HUES48 (cell line): ENCODE measurements around the gene WDR59.

Source experiments
- H3K27ac ChIP-seq: one replicate; pipeline ENCODE4 v1.7.0; 2013; ENCODE audit warnings: low read depth, low read length, inconsistent platforms
- H3K27me3 ChIP-seq: 2 replicates; pipeline ENCODE4 v1.6.1; 2013; ENCODE audit warnings: mild to moderate bottlenecking, low read length; ENCODE audit not compliant: control insufficient read depth, insufficient read depth
- H3K36me3 ChIP-seq: 2 replicates; pipeline ENCODE4 v1.6.1; 2013; ENCODE audit warnings: low read length; ENCODE audit not compliant: control insufficient read depth, insufficient read depth
- H3K4me1 ChIP-seq: 2 replicates; pipeline ENCODE4 v1.6.1; 2013; ENCODE audit warnings: mild to moderate bottlenecking, low read length; ENCODE audit not compliant: control insufficient read depth, insufficient read depth
- H3K4me3 ChIP-seq: 2 replicates; pipeline ENCODE4 v1.5.1; 2013; ENCODE audit warnings: mild to moderate bottlenecking, low read depth, low read length
- H3K9ac ChIP-seq: 2 replicates; pipeline ENCODE4 v1.6.1; 2013; ENCODE audit warnings: mild to moderate bottlenecking, low read depth, low read length, moderate library complexity
- H3K9me3 ChIP-seq: 2 replicates; pipeline ENCODE4 v1.6.1; 2013; ENCODE audit warnings: low read length; ENCODE audit not compliant: control insufficient read depth, insufficient read depth

Gene WDR59

DNA sequence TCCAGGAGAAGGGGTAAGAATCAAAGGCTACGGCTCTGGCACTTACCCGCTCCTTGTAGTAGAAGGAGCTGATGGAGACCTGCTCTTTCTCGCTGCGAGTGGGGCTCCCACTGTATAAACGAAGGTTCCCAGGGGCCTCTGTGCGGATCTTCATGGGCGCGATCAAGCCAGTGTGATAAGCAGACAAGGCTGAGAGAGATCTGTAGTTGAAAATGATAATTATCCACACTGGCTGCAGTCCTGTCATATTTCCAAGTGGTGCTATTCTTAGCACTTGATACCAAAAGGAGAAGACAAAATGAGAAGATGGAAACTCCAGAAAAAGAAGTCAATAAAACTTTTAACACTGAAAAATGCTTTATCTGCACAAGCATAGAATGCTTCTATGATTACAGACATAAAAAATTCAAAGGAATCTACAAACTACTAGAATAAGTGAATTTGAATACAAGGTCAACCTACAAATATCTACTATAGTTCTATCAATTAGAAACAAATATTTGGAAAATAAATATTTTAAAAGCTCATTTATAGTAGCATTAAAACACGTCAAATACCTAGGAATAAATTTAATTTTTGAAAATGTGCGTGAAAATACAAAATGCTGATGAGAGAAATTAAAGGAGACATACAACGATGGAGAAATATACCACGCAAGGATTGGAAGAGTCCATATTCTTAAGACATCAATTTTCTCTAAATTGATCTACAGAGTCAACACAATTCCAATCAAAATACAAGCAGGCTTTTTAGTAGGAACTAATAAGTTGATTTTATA is 80.8 kb downstream of the WDR59 start:
- H3K9ac ChIP-seq, result no peak overlapping the region
- no peaks in the 10 kb centered on the region for H3K9me3 ChIP-seq
- H3K36me3 ChIP-seq, result peaks cover 75% of the 10 kb centered on the region
- H3K27me3 ChIP-seq, result no peaks in the 10 kb centered on the region
- H3K4me1 ChIP-seq, result no peaks in the 10 kb centered on the region
- no peak overlapping the region for H3K27ac ChIP-seq
- no peak overlapping the region for H3K4me3 ChIP-seq

- Histone ChIP-seq H3K27me3 (no peaks in the 10 kb centered on the region), H3K9me3 (no peaks in the 10 kb centered on the region), H3K4me3 (no peak overlapping the region), H3K36me3 (peaks cover 71% of the 10 kb centered on the region), H3K4me1 (no peaks in the 10 kb centered on the region), H3K9ac (no peak overlapping the region), H3K27ac (no peak overlapping the region)
Observed at GRCh38 chr16:74903120-74903519, 81.8 kb downstream of the WDR59 start.

DNA sequence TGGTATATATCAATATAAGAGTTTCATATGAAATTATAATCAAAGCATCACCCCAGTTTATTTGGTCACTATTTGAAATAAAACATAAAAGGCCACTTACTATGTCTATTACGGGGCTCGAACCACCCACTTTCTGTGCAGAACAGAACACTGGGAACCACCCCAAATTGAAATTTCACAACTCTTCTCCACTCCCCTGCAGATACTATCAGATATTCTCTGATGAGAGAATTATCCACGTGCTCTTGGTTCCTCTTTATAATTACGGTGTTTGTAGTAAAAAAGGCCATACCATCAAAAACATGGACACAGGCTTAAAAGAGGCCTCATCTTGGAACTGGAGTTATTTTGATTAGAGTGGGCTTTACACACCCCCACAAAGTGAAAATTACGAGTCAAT is 82.8 kb downstream of the WDR59 start:
- H3K27me3 ChIP-seq, result no peaks in the 10 kb centered on the region
- H3K9ac ChIP-seq, result no peak overlapping the region
- no peak overlapping the region for H3K27ac ChIP-seq
- no peaks in the 10 kb centered on the region for H3K4me1 ChIP-seq
- no peaks in the 10 kb centered on the region for H3K9me3 ChIP-seq
- peaks cover 71% of the 10 kb centered on the region for H3K36me3 ChIP-seq
- no peak overlapping the region for H3K4me3 ChIP-seq

GRCh38 chr16:74901606-74902005 is 83.3 kb downstream of the WDR59 start:
- Histone ChIP-seq H3K9me3 (no peaks in the 10 kb centered on the region), H3K27me3 (no peaks in the 10 kb centered on the region), H3K36me3 (peaks cover 68% of the 10 kb centered on the region)

DNA sequence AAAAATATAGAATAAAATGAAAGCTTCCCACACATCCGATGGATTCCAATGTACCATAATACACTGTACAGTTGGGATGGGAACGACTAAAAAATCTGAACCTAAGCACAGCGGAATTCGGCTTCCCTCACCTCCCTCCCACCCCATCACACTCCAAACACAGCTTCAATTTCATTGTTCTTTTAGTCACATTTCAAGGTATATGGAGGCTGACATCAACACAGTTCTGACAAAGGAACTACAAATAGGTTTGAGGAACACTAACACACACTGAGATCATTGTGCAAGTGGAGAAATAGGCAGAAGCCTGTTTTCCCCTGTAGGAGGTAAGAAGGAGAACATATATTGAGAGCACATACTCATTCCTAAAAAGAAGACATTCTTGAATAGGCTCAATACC is 85.1 kb downstream of the WDR59 start:
- Histone ChIP-seq H3K27ac (no peak overlapping the region), H3K27me3 (no peaks in the 10 kb centered on the region), H3K36me3 (peaks cover 74% of the 10 kb centered on the region), H3K4me3 (no peak overlapping the region), H3K9ac (no peak overlapping the region), H3K4me1 (no peaks in the 10 kb centered on the region), H3K9me3 (no peaks in the 10 kb centered on the region)

More at GRCh38 chr16:74901606-74902005, 83.3 kb downstream of the WDR59 start:
- H3K4me1 ChIP-seq, result no peaks in the 10 kb centered on the region
- no peak overlapping the region for H3K4me3 ChIP-seq
- H3K9ac ChIP-seq, result no peak overlapping the region
- H3K27ac ChIP-seq, result no peak overlapping the region

GRCh38 chr16:74898659-74899058 is 86.3 kb downstream of the WDR59 start:
- Histone ChIP-seq H3K27ac (no peak overlapping the region), H3K4me3 (no peak overlapping the region), H3K9me3 (no peaks in the 10 kb centered on the region), H3K9ac (no peak overlapping the region), H3K4me1 (no peaks in the 10 kb centered on the region), H3K27me3 (no peaks in the 10 kb centered on the region), H3K36me3 (peaks cover 68% of the 10 kb centered on the region)

DNA sequence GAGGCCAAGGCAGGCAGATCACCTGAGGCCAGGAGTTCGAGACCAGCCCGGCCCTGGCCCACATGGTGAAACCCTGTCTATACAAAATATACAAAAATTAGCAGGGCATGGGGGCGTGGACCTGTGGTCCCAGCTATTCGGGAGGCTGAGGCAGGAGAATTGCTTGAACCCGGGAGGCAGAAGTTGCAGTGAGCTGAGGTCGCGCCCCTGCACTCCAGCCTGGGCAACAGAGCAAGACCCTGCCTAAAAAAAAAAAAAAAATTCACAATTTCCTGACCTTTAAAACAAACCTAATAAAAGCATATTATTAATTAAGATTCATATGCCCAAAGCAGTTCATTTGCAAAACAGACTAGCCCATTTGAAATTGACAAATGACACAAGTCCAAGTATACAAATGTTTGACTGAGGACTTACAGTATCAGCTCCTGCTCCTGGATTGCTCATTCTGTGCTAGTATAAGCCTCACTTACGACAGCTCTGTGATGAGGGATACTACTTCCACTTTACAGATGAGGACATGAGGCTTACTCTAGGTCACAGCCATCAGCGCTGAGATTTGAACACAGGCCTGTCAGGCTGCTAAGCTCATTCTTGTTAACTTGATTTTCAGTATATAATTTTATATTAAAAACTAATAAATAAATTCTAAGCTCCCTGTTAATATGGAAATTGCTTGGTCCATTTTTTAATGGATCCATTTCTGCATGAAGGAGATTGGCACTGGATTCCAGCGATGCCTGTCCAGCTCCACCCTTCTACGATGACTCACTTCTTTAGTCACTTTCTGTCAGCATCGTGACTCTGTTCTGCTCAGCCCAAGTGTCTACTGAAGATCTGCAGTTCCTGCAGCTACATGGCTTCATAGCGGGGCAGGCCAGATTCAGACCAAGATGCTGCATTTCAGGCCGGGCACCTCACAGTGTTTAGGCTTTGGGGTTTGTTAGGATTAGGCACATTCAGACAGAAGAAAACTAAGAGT is 88.2 kb downstream of the WDR59 start:
- Histone ChIP-seq H3K4me1 (no peaks in the 10 kb centered on the region; the same call in 1 of the 2 replicates), H3K36me3 (peaks cover 69% of the 10 kb centered on the region), H3K9ac (no peak overlapping the region), H3K27me3 (no peaks in the 10 kb centered on the region), H3K4me3 (no peak overlapping the region), H3K27ac (no peak overlapping the region), H3K9me3 (no peaks in the 10 kb centered on the region)

DNA sequence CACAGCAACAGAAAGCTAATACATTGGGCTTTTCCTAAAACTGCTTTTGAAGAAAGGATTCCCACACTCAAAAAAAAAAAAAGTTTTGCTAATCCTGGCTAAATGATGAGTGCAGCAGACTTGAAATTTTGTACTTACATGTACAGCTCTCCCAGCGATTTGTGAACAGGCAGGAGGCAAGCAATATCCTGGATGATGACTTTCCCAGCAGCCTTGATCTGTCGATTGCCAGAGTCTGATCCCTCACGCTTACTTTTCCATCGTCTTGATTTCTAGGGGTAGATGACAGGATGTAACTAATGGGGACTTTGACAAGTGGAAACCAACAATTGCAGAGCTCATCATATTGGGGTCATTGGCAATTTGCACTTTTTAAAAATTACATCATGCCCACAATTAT is 91.4 kb downstream of the WDR59 start:
- H3K9ac ChIP-seq, result no peak overlapping the region
- no peaks in the 10 kb centered on the region for H3K9me3 ChIP-seq
- H3K4me3 ChIP-seq, result no peak overlapping the region
- H3K27me3 ChIP-seq, result no peaks in the 10 kb centered on the region
- no peaks in the 10 kb centered on the region; the same call in 1 of the 2 replicates for H3K4me1 ChIP-seq
- H3K27ac ChIP-seq, result no peak overlapping the region
- peaks cover 75% of the 10 kb centered on the region for H3K36me3 ChIP-seq

DNA sequence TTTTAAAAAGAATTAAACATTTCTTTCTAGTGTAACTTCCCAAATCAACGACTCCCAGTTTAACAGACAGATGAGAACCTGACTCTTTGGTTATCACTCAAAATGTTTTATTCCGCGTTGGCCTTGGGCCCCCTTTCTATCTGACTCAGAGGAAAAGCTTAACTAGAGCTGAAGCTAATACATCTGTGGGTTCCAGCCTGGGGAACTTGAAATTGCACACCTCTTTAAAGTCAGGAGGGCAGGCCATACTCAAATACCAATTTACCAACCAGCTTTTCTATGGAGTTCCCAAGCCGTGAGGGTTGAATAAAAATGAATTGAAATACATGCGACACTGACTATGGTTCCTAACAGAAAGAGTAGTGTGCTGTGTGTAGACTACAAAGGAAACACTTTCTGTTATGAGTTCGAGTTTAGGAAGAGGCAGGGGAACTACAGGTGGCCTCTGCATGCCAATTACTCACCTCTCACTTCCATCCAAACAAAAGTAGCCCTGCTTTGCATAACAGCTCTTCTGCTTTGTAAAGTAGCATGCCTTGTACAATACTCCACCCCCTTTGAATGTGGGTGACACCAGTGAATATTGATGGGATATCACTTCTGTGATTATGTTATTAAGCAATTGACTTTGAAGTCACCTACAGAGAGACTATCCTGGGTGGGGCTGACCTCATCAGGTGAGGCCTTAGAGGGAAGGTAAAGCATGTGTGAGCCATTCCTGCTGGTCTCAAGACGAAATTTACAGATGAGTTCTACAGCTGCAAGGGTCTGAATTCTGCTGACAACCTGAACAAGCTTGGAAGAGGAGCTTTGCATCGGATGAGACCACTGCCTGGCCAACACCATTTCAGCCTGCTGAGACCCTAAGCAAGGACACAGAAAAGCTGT is 92.1 kb downstream of the WDR59 start:
- Histone ChIP-seq H3K27me3 (no peaks in the 10 kb centered on the region), H3K4me3 (no peak overlapping the region), H3K27ac (peak overlapping the region; percentile 29), H3K36me3 (peaks cover 79% of the 10 kb centered on the region), H3K4me1 (no peaks in the 10 kb centered on the region; the same call in 1 of the 2 replicates), H3K9ac (no peak overlapping the region), H3K9me3 (no peaks in the 10 kb centered on the region)

DNA sequence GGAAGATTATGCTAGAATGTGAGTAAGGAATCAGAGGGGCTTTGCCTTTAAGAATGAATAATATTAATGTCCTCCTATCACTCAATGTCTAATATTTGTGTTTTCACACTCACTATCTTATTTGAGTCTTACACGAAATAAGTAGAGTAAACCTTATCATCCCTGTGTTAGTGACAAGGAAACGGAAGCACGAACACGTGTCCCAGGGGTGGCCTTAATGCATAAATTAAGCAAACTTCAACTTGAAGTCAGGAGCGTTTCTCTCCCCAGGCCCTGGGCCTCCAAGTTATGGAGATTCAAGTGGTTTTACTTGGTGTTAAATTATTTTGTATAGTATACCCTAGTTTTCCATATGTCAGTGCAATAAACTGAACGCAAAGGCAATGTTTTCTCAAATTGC is 96.0 kb downstream of the WDR59 start:
- H3K27me3 ChIP-seq, result no peaks in the 10 kb centered on the region
- no peaks in the 10 kb centered on the region for H3K9me3 ChIP-seq
- no peak overlapping the region for H3K9ac ChIP-seq
- H3K36me3 ChIP-seq, result peaks cover 94% of the 10 kb centered on the region
- H3K4me1 ChIP-seq, result no peaks in the 10 kb centered on the region; the same call in 1 of the 2 replicates
- no peak overlapping the region for H3K27ac ChIP-seq
- no peak overlapping the region for H3K4me3 ChIP-seq
